Activated T-cell treated with anti-CD3 and anti-CD28 coated beads, Interleukin-2, amount 50 U/mL, for 4 hours (primary cell): ENCODE results near the gene PCAT7. TPM values are rescaled to one million over a fixed set of nuclear protein-coding genes. Genes with fewer than 3 reads are reported as not detected.
A peak's percentile ranks its signal among the peaks of the same experiment; 100 is the strongest.
"Not testable (repeated sequence)": the region's sequence is repeated elsewhere in the genome, so short reads cannot be mapped to it uniquely, and the experiment has no call there.

Source experiments
- ATAC-seq, 2 donors: fragments of 200-7000 bp; cut with Tn5 transposase; one replicate each; pipeline ENCODE4 v1.10.0; 2021
- DNase-seq: peaks from one replicate; pipeline ENCODE4 v3.0.0-alpha.2; 2020
- H3K27me3 Mint-ChIP-seq: one replicate; pipeline ENCODE4 v1.8.0; 2021; ENCODE audit warnings: low read depth, mixed read lengths
- H3K36me3 Mint-ChIP-seq: one replicate; pipeline ENCODE4 v1.8.0; 2022; ENCODE audit warnings: mixed read lengths; ENCODE audit not compliant: insufficient read depth
- H3K4me1 Mint-ChIP-seq: one replicate; pipeline ENCODE4 v1.8.0; 2021; ENCODE audit warnings: low read depth, mixed read lengths
- H3K4me3 Mint-ChIP-seq: one replicate; pipeline ENCODE4 v1.8.0; 2021; ENCODE audit warnings: mild to moderate bottlenecking, moderate library complexity, mixed read lengths
- H3K9me3 Mint-ChIP-seq: one replicate; pipeline ENCODE4 v1.8.0; 2021; ENCODE audit warnings: mixed read lengths
- total RNA-seq, 3 donors: library from RNA; stranded (reverse); gene quantifications; one replicate each; pipeline ENCODE4 v1.2.1, GENCODE V29; 2021

Gene PCAT7
- total RNA-seq, 3 donors from 2014 or later: not detected

- DNase-seq (no peak), ATAC-seq (no peak)
- peaks cover 3% of the 10 kb centered on the region for H3K27me3 Mint-ChIP-seq
- no peaks in the 10 kb centered on the region for H3K4me1 Mint-ChIP-seq
- H3K4me3 Mint-ChIP-seq: no peak overlapping the region
- H3K9me3 Mint-ChIP-seq: no peaks in the 10 kb centered on the region
- H3K36me3 Mint-ChIP-seq: no peaks in the 10 kb centered on the region
Observed at GRCh38 chr9:94538908-94539307, 16.0 kb upstream of the PCAT7 start.

- not testable (repeated sequence) for H3K36me3 Mint-ChIP-seq, ATAC-seq, H3K4me1 Mint-ChIP-seq, H3K9me3 Mint-ChIP-seq, DNase-seq, H3K4me3 Mint-ChIP-seq
- peaks cover 15% of the 10 kb centered on the region for H3K27me3 Mint-ChIP-seq
Observed at GRCh38 chr9:94544335-94544734, 10.5 kb upstream of the PCAT7 start.

GRCh38 chr9:94545940-94546339, 8.9 kb upstream of the PCAT7 start:
- H3K9me3 Mint-ChIP-seq: no peaks in the 10 kb centered on the region
- no peak for ATAC-seq

GRCh38 chr9:94553029-94553938, 1.6 kb upstream of the PCAT7 start:
- ATAC-seq (peak in 1 of 2 donors; percentile 28), DNase-seq (no peak)
- peaks cover 10% of the 10 kb centered on the region for H3K27me3 Mint-ChIP-seq
- H3K4me1 Mint-ChIP-seq: no peaks in the 10 kb centered on the region
- no peaks in the 10 kb centered on the region for H3K36me3 Mint-ChIP-seq
- no peak overlapping the region for H3K4me3 Mint-ChIP-seq
- H3K9me3 Mint-ChIP-seq: no peaks in the 10 kb centered on the region

More at GRCh38 chr9:94545940-94546339, 8.9 kb upstream of the PCAT7 start:
- Mint-ChIP-seq H3K36me3 (no peaks in the 10 kb centered on the region), H3K4me1 (no peaks in the 10 kb centered on the region), H3K27me3 (peaks cover 17% of the 10 kb centered on the region), H3K4me3 (no peak overlapping the region)
- DNase-seq: no peak

- H3K27me3 Mint-ChIP-seq: peaks cover 5% of the 10 kb centered on the region
- ATAC-seq: no peak
- no peak for DNase-seq
- H3K36me3 Mint-ChIP-seq: no peaks in the 10 kb centered on the region
- no peaks in the 10 kb centered on the region for H3K9me3 Mint-ChIP-seq
- no peak overlapping the region for H3K4me3 Mint-ChIP-seq
- H3K4me1 Mint-ChIP-seq: no peaks in the 10 kb centered on the region
Observed at GRCh38 chr9:94554078-94554438, 825 bp upstream of the PCAT7 start.

GRCh38 chr9:94557376-94557775, 2.5 kb downstream of the PCAT7 start:
- Mint-ChIP-seq H3K9me3 (no peaks in the 10 kb centered on the region), H3K4me3 (no peak overlapping the region), H3K27me3 (peaks cover 4% of the 10 kb centered on the region), H3K36me3 (no peaks in the 10 kb centered on the region), H3K4me1 (no peaks in the 10 kb centered on the region)
- ATAC-seq: no peak
- no peak for DNase-seq

- ATAC-seq (peak in 1 of 2 donors; percentile 43), DNase-seq (no peak)
- Mint-ChIP-seq H3K4me1 (no peaks in the 10 kb centered on the region), H3K27me3 (peaks cover 15% of the 10 kb centered on the region), H3K9me3 (peaks cover 5% of the 10 kb centered on the region), H3K36me3 (no peaks in the 10 kb centered on the region), H3K4me3 (no peak overlapping the region)
Observed at GRCh38 chr9:94560237-94560636, 5.4 kb downstream of the PCAT7 start.

- Mint-ChIP-seq H3K27me3 (peaks cover 15% of the 10 kb centered on the region), H3K4me1 (no peaks in the 10 kb centered on the region), H3K36me3 (no peaks in the 10 kb centered on the region), H3K4me3 (no peak overlapping the region), H3K9me3 (peaks cover 5% of the 10 kb centered on the region)
- no peak for DNase-seq
- no peak for ATAC-seq
Observed at GRCh38 chr9:94563548-94563947, 8.7 kb downstream of the PCAT7 start.

- H3K4me3 Mint-ChIP-seq, H3K36me3 Mint-ChIP-seq, H3K9me3 Mint-ChIP-seq, ATAC-seq, H3K4me1 Mint-ChIP-seq, DNase-seq: not testable (repeated sequence)
- H3K27me3 Mint-ChIP-seq: peaks cover 15% of the 10 kb centered on the region
Observed at GRCh38 chr9:94564279-94564678, 9.4 kb downstream of the PCAT7 start.

GRCh38 chr9:94566550-94566949, 11.7 kb downstream of the PCAT7 start:
- DNase-seq (no peak), ATAC-seq (no peak)
- Mint-ChIP-seq H3K4me3 (no peak overlapping the region), H3K9me3 (peaks cover 5% of the 10 kb centered on the region), H3K27me3 (peaks cover 13% of the 10 kb centered on the region), H3K36me3 (no peaks in the 10 kb centered on the region), H3K4me1 (no peaks in the 10 kb centered on the region)

GRCh38 chr9:94567271-94567670, 12.4 kb downstream of the PCAT7 start:
- Mint-ChIP-seq H3K4me1 (no peaks in the 10 kb centered on the region), H3K4me3 (no peak overlapping the region), H3K9me3 (peaks cover 5% of the 10 kb centered on the region), H3K27me3 (peaks cover 15% of the 10 kb centered on the region), H3K36me3 (no peaks in the 10 kb centered on the region)
- no peak for DNase-seq
- no peak for ATAC-seq

GRCh38 chr9:94568250-94568889, 13.5 kb downstream of the PCAT7 start:
- peaks cover 14% of the 10 kb centered on the region for H3K27me3 Mint-ChIP-seq
- peaks cover 5% of the 10 kb centered on the region for H3K9me3 Mint-ChIP-seq
- H3K4me1 Mint-ChIP-seq: no peaks in the 10 kb centered on the region
- no peak overlapping the region for H3K4me3 Mint-ChIP-seq
- ATAC-seq (no peak), DNase-seq (no peak)
- H3K36me3 Mint-ChIP-seq: no peaks in the 10 kb centered on the region

GRCh38 chr9:94568972-94569712, 14.3 kb downstream of the PCAT7 start:
- DNase-seq (no peak), ATAC-seq (no peak)
- Mint-ChIP-seq H3K27me3 (peaks cover 11% of the 10 kb centered on the region), H3K9me3 (peaks cover 2% of the 10 kb centered on the region), H3K4me1 (no peaks in the 10 kb centered on the region), H3K36me3 (no peaks in the 10 kb centered on the region), H3K4me3 (no peak overlapping the region)

- H3K36me3 Mint-ChIP-seq: no peaks in the 10 kb centered on the region
- no peaks in the 10 kb centered on the region for H3K4me1 Mint-ChIP-seq
- peaks cover 16% of the 10 kb centered on the region for H3K27me3 Mint-ChIP-seq
- no peak overlapping the region for H3K4me3 Mint-ChIP-seq
- ATAC-seq (no peak), DNase-seq (no peak)
- H3K9me3 Mint-ChIP-seq: no peaks in the 10 kb centered on the region
Observed at GRCh38 chr9:94576131-94576530, 21.2 kb downstream of the PCAT7 start.
